HG03135 (cell line): Measurements from ENCODE around the gene LRRC4C.

Source experiments
- ATAC-seq: cut with Tn5 transposase; IDR thresholded peaks from one replicate; pipeline ENCODE4 v1.9.1; 2021; ENCODE audit warnings: mild to moderate bottlenecking, moderate library complexity; ENCODE audit not compliant: unreplicated experiment

The LRRC4C gene

DNA sequence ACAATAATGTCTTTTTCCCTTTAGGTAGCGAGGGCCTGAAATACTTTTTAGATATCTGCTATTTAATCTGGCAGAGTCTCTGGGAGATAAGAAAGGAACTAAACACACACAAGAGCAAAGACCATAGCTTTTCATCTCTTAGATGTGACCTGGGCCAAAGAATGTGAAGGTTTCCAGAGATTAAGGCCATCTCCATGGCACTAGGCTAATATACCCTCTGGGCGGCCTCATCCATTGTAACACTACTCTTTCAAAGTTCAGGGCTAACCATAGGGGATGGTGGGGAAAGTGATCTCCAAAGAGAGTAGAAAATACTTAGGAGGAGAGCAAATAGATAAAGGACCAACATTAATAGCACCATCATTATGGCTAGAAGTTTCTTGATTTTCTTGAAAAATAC, 326.4 kb downstream of the LRRC4C start:
- no peak for ATAC-seq

DNA sequence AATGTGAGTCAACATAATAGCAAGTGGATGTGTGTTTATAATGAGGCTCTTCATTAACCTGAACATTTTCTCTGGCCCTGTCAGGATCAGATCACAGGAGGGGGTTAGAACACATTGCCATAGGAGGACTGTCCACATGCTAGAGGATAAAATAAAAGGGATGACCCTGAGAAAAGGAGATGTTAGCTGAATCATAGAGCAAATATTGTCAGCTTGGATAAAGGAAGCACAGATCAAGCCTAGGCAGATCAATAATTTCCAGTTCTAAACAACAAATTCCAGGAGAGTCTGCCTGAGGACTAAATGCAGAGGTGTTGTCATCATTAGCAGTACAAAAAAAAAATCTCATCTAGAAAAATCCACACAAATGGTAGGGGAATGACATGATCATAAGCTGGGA, 337.9 kb downstream of the LRRC4C start:
- no peak for ATAC-seq

DNA sequence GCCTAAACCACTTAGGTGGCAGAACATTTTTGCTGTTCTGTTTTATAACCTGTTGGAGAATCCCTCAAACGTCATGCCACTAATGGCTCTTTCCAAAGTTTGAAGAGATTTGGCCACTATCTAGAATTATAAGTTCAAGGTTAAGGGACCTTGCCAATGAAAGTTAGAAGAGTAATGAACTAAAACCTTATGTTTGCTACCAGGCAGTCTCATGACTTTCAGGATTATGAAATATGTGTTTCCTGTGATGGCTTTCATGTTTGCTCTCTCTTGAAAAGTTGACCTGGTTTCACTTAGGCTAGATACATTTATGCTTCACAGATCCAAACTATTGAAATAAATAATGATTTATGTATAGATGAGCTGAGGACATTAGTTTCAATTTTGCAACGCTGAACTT, 340.0 kb downstream of the LRRC4C start:
- ATAC-seq, result no peak

DNA sequence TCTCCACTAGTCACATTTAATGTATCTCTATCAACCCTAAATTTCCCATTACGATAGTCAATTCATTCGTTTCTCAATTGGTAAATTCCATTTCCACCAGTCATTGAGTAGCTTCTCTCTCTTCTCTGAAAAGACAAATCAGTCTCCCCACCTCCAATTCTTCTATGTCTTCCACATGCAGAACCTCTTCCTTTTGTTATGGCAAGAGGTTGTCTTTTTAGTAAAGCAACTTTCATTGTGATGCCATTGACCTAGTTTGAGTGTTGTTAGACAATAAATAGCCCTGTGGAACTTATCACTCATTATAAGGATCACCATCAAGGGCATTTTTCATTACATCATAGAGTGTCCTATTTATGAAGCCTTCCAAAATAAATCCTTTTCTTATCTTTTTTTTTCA, 340.9 kb downstream of the LRRC4C start:
- ATAC-seq, result no peak

DNA sequence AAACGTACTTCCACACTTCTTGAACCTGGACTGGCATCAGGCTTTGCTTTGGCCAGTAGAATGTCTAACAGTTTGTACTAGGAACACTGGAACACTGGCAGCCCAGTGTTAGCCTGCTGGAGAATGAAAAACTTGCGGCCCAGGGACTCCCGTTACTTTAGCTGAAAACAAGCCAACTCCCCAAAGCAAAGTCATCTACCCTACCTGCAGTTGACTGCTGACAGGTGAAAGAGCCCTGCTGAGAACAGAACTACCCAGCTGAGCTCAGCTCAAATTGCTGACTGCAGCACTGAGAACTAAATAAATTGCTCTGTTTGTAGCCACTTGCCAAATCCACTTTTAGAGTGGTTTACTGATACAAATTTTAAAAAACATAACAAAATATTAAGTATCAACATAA, 342.5 kb downstream of the LRRC4C start:
- no peak for ATAC-seq

DNA sequence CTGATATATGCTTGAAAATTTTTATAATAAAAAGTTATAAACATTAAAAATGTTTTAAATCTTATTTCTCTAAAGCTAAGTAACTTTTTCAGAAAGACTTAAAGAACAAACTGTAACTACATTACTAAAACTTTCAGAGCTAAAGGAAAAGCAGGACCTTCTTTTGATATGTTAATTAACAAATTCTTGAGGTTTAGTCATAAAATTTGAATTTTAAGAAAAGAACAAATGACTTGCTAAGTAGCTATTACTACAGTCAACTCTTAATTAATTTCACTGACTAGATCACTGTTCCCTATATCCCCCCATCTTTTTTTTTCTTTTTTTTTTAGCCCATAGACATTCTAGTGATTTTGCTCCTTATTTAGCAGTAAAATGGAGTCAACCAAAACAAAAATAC, 344.4 kb downstream of the LRRC4C start:
- no peak for ATAC-seq

DNA sequence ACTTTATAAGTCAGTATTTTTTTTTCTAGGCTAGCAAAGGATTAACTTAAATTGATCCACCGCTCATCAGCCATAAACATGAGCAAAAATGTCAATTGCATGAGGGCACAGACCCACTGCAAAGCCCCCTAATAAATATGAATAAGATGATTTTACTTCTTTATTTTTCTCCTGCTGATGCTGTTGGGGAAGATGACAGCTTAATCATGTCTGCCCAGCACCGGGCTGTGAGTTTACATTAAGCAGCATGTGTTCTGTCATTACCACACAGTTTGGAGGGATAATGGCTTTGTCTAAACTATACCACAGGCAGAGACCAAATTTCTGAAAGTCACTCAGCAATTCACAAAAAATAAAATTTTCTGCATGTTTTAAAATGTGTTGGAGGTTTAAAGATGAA, 346.3 kb downstream of the LRRC4C start:
- no peak for ATAC-seq

DNA sequence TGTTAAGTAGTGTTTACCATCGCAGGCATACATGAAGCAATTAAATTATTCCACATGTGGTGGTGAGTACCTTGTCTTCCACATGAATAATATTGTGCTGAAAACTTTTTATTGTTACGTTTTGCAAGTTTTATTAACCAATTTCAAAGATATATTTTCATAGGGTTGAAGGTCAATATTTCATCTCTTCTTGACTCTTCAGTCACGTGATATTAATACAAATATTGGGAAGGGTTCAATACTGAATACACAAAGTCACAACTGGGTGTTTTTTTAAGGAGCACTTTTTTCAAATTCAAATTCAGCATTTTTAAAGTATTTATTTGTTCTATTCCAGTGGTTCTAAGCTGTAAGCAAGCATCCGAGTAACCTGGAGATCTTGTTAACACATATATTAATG, 348.9 kb downstream of the LRRC4C start:
- ATAC-seq, result no peak

DNA sequence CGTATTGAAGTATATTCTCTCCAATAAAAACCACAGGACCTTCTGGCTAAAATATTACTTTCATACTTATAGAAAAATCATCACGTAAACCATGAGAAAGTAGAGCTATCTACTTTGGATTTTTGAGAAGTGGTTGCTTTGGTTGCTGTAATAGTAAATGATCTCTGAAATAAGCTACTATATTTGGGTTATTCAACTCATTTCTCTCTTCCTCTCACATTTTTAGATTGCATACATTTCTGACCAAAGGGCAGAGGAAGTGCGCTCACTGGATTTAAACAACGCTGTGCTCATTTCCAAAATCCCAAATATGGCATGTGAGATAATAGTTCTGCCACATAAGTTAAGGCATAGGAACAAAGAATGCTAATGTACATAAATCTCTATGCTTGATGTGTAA, 357.0 kb downstream of the LRRC4C start:
- ATAC-seq, result no peak

DNA sequence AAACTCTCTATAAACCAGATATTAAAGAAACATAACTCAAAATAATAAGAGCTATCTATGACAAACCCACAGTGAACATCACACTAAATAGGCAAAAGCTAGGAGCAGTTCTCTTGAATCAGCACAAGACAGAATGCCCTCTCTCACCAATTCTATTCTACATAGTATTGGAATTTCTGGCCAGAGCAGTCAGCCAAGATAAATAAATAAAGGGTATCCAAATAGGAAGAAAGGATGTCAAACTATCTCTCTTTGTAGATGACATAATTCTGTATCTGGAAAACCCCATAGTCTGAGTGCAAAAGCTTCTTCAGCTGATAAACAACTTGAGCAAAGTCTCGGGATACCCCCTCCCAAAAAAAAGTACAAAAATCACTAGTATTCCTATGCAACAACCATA, 359.8 kb downstream of the LRRC4C start:
- no peak for ATAC-seq

DNA sequence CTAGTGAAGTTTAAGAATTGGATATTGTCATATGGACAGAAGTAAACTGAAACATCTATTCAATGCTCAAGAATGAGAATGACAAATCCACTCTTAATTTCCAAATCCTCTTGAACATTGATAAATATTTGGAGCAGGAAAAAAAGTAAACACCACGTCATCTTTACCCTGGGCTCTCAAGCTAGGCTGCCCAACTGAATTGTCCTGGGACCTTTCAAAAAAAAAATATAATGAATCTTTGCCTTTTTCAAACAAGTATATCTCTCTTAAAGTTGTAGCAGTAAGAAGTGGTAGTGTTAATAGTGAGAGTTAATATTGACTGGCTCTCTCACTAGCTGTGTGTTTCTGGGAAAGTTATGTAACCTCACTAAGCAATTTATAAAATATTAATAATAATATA, 374.3 kb downstream of the LRRC4C start:
- no peak for ATAC-seq

DNA sequence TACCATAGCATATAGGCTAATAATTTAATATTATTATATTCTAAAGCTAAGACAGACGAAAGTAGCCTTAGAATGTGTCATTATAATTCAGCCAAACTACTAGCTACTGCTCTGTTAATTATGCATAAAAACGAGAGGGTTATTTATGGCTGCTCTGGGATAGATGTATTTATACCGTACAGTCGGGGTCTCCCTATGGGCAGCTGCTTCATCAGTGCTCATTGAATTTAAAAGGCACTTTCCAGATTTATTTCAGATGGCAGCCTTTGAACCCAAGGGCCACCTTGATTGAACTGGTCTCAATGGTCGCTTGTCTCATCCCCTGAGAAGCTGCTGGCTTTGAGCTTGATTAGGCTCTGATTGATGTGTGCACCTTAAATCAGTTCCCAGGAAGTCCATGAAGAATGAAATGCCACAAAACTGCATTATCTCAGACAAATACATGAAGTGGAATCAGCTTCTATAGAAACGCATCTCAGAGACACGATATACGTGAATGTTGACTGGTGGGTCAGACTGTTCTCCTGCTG, 377.6 kb downstream of the LRRC4C start:
- ATAC-seq, result no peak

DNA sequence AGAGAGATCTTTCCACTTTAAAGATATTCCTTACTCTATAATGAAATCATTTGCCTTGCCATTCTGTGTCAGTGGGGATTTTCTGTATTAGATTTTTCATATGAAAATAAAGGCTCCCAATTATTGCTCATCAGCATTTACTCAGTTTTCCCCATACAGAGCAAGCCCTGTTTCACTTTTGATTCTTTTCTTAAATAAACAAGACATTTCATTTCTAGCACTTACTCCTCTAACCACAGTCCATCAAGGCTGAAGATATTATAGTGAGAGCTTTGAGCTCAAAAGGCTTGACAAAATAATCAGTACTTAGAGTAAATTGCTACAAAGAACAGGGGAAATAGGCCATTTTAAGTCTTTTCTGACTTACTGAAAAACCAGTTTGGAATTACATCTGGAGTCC, 385.1 kb downstream of the LRRC4C start:
- no peak for ATAC-seq

DNA sequence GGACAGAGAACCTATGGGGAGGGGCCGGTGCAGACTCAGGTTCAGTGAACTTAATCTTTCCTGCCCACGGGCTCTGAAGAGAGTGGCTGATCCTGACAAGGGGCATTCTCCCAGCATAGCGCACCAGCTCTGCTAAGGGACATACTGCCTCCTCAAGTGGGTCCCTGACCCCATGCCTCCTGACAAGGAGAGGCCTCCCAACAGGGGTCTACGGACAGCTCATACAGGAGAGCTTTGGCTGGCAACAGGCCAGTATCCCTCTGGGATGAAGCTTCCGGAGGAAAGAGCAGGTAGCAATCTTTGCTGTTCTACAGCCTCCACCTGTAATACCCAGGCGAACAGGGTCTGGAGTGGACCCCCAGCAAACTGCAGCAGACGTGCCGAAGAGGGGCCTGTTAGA, 394.0 kb downstream of the LRRC4C start:
- ATAC-seq, result no peak

DNA sequence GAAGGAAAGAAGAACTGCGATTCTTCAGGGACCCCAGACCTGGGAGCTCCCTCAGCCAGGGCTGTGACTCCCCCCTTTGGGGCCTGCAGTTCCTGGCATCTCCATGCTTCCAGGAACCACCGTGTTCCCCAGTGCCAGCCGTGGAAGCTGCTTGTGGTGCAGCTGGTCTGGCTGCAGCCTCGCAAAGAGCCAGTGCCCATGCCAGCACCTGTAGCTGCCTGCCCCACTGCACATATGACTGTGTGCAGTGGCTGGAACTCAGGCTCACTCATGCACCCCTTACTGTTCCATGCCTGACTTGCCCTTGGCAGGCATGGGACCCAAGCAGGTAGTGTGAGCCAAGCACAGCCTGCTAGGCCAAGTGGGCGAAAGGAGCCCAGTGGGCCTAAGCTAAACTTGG, 401.3 kb downstream of the LRRC4C start:
- no peak for ATAC-seq

DNA sequence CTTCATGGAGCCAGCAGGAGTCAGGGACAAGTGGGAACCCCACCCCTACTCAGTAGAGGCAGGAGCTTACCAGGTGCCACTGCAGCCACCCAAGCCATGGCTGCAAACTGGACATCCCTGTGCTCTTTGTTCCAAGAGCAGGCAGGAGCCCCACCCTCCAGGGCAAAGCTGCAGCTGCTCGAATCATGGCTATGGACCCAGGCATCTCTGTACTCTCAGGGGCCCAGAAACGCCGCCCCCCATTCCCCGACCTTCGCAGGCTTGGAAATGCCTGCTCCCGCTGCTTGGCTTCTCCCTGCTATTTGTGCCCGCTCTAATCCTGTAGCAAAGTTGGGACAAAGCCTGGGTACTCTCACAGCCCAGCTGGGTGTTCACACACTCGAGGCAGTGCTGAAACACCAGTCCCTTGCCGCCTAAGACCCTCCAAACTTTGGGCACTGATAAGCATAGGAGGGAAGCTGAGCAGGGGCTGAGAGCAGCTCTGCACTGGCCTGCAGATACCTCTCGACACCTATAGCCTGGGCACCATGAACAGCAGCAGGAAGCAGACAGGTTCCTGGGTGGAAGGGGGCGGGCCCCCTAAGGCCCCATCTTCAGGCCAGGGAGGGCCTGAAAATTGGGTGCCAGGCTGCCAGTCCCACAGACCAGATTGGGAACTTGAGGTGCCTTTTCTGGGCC, 402.4 kb downstream of the LRRC4C start:
- ATAC-seq, result no peak

DNA sequence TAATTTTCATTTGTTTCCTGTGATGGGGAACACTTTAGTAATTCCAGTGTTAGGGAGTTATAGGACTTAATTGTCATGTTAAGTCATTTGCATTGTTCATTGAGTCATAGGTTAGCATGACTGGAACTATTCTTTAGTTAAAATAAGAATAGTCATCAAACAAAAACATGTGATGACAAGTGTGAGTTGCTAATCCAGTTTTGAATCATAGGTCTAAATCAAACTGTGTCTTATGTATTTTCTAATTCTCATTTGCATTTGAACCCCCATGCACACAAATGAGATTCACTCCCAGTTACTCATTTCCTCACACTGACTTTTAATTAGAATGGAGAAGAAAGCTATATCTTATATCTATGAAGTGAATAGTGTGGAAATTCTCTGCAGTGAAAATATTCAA, 405.6 kb downstream of the LRRC4C start:
- no peak for ATAC-seq

DNA sequence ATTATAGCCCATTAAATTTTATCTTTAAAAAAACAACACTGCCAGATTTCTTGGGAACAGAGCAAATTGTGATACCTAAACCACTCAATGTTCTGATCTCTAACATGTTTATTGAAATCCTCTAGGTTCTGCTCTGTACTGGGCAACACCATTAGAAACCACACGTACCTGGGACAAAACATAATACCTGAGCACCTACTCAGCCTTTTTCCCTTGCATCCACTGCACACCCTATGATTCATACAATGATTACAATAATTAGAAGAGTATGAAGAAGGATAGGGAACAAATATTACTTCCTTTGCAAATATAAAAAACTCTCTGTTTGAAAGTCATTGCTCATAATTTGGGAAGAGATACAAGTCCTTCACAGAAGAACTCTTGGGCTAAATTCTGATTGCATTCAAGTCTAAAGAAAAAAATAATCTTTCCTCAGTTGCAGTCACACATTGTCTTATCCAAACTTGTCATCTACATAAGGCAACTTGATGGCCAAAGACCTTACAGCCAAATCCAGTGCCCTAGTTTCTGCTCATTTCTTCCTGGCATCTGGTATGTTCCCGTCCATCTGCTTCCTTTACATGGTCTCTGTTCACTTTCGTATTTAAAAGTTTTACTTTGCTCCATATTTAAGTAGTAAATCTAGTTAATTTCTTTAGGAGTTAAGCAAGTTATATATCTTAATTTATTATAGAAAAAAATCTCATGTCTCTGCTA, 407.4 kb downstream of the LRRC4C start:
- no peak for ATAC-seq

DNA sequence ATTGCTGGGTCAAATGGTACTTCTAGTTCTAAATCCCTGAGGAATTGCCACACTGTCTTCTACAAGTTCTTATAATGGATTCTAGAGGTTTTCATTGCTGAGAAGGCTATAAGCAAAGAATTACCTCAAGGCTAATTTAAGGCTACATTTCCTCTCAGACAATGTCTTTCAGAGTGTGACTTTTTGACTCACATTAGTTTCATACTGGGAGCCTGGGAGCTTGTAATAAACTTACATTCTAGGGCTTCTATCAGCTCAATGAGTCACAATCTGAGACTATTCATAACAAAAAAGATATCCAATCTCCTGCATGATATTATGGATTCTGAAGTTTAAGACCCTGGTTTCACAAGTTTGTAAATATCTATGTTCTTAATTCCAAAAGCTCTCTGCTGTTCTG, 408.7 kb downstream of the LRRC4C start:
- ATAC-seq, result no peak

DNA sequence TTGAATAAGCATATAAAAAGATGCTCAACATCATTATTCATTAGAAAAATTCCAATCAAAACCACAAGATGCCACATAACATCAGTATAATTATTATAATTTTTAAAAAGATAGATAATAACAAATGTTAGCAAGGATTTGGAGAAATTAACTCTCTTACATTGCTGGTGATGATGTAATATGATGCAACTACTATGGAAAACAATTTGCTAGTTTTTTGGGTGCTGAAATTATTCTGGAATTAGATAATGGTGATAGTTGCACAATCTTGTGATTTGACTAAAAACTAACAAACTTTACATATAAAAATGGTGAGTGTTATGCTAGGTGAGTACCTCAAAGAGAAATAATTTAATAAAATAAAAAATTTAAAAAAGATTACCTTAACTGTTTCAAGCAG, 412.2 kb downstream of the LRRC4C start:
- no peak for ATAC-seq

DNA sequence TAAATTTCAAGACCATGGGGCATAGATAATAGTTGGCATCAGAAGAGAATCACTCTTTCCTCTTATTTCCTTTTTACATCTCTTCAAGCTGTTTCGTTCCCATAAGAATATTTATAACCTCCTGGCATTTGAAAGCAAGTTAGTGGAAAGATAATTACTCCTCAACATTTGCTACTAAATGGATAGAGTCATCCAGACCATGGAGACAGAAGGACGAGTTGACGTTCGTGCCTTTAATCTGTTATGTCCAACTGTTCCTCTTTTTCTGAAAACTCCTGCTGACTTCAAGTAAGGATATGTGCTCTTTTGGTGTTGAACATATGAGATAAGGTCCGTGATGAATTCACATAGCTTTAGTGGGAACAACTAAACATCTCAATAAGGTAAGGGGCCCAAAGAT, 414.2 kb downstream of the LRRC4C start:
- ATAC-seq, result no peak

DNA sequence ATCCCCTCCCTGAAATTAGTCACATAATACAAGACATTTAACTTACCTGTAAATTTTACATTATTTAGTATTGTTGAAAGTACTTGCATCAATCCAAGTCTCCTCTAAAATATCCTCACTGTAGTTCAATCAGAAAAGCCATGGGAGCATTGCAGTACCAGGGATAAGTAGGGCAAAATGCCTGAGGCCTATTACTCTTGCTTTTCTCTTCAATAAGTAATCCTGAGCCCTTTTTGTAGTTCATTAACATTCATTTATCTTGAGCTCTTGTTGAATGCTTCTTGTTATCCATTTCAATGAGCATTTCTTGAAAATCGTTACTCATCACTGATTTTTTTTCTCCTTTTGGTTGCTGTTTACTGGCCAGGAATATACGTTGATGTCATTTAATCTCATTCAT, 414.7 kb downstream of the LRRC4C start:
- no peak for ATAC-seq

DNA sequence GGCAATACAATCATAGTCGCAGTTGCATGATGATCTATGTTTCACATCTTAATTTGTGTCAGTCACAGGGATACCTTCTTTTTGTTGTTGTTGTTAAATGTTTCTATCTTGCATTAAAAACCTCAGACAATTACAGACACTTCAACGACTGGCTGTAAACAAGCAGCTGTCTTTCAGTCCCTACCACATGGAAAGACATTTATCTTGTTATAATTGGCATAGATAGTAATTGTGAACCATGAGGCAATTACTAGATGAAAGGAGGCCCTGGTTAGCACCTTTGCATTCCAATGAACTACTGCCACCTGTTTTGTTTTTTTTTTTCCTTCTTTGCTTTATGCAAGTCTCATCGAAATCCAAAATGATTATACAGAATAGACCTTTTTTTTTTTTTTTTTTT, 416.8 kb downstream of the LRRC4C start:
- ATAC-seq, result no peak
